Left ventricle myocardium inferior (tissue), 1 donor: ENCODE measurements around the gene GABBR2. TPM values are rescaled to one million over a fixed set of nuclear protein-coding genes. Genes with fewer than 3 reads are reported as not detected.

Experiments used
- DNase-seq: peaks from one replicate; pipeline ENCODE4 v3.0.0-alpha.2; 2020
- H3K27ac ChIP-seq: fragments of 200-600 bp; replicated peaks from 2 replicates; pipeline ENCODE4 v1.8.0; 2021
- H3K27me3 ChIP-seq: fragments of 200-600 bp; 2 replicates; pipeline ENCODE4 v1.8.0; 2021; ENCODE audit warnings: low read depth
- H3K36me3 ChIP-seq: fragments of 200-600 bp; 2 replicates; pipeline ENCODE4 v1.8.0; 2021
- H3K4me1 ChIP-seq: fragments of 200-600 bp; 2 replicates; pipeline ENCODE4 v1.8.0; 2021
- H3K4me3 ChIP-seq: fragments of 200-600 bp; 2 replicates; pipeline ENCODE4 v1.8.0; 2021; ENCODE audit warnings: mild to moderate bottlenecking, moderate library complexity
- H3K9me3 ChIP-seq: fragments of 200-600 bp; replicated peaks from 2 replicates; pipeline ENCODE4 v1.8.0; 2021
- CTCF ChIP-seq: fragments of 200-600 bp; IDR thresholded peaks from 2 replicates; pipeline ENCODE4 v1.8.0; 2021; ENCODE audit warnings: antibody characterized with exemption, mild to moderate bottlenecking, borderline replicate concordance
- intact Hi-C: fragments of 100-400 bp; cut with micrococcal nuclease; formaldehyde crosslinking; loops from one replicate; pipeline ENCODE4 v1.11.0; 2022
- total RNA-seq: library from RNA; stranded (reverse); fragmentation: NEBNext Ultra II Directional; extraction: Animal tissue kit (Norgen Biotek cat#: 25700); gene quantifications from one replicate; pipeline ENCODE4 v1.2.1, GENCODE V29; 2021
- donor health status: DM: no; HTN: yes; CAD: no; lungs with severe emphysema.

Gene GABBR2
- total RNA-seq, 1 donor from 2014 or later = 1.1 TPM

GRCh38 chr9:98538626-98539031 is 170.1 kb downstream of the GABBR2 start:
- no peak for TF ChIP-seq CTCF
- H3K27me3 ChIP-seq = peaks cover 23% of the 10 kb centered on the region
- H3K4me3 ChIP-seq = no peak overlapping the region
- intact Hi-C loops = no loop called here
- no peaks in the 10 kb centered on the region for H3K9me3 ChIP-seq
- H3K36me3 ChIP-seq = no peaks in the 10 kb centered on the region
- no peak overlapping the region for H3K27ac ChIP-seq
- DNase-seq = no peak
- H3K4me1 ChIP-seq = no peaks in the 10 kb centered on the region

GRCh38 chr9:98538203-98538602 is 170.5 kb downstream of the GABBR2 start:
- intact Hi-C loops = no loop called here
- Histone ChIP-seq H3K27me3 (peaks cover 23% of the 10 kb centered on the region), H3K36me3 (no peaks in the 10 kb centered on the region), H3K27ac (no peak overlapping the region), H3K9me3 (no peaks in the 10 kb centered on the region), H3K4me1 (no peaks in the 10 kb centered on the region), H3K4me3 (no peak overlapping the region)
- TF ChIP-seq CTCF = no peak
- DNase-seq = no peak

GRCh38 chr9:98536542-98537173 is 172.1 kb downstream of the GABBR2 start:
- no peak overlapping the region for H3K27ac ChIP-seq
- H3K4me1 ChIP-seq = no peaks in the 10 kb centered on the region
- TF ChIP-seq CTCF = no peak
- no peak overlapping the region for H3K4me3 ChIP-seq
- peaks cover 23% of the 10 kb centered on the region for H3K27me3 ChIP-seq
- intact Hi-C loops = no loop called here
- no peaks in the 10 kb centered on the region for H3K36me3 ChIP-seq
- no peak for DNase-seq
- no peaks in the 10 kb centered on the region for H3K9me3 ChIP-seq

- intact Hi-C loops = no loop called here
- no peak for DNase-seq
- no peak for TF ChIP-seq CTCF
- Histone ChIP-seq H3K4me3 (no peak overlapping the region), H3K27me3 (peaks cover 14% of the 10 kb centered on the region), H3K36me3 (no peaks in the 10 kb centered on the region), H3K9me3 (no peaks in the 10 kb centered on the region), H3K27ac (no peak overlapping the region), H3K4me1 (no peaks in the 10 kb centered on the region)
Observed at GRCh38 chr9:98533866-98534265, 174.9 kb downstream of the GABBR2 start.

- Histone ChIP-seq H3K36me3 (no peaks in the 10 kb centered on the region), H3K27me3 (peaks cover 11% of the 10 kb centered on the region), H3K4me1 (no peaks in the 10 kb centered on the region), H3K4me3 (no peak overlapping the region), H3K9me3 (no peaks in the 10 kb centered on the region), H3K27ac (no peak overlapping the region)
- no peak for DNase-seq
- intact Hi-C loops = no loop called here
- TF ChIP-seq CTCF = no peak
Observed at GRCh38 chr9:98533132-98533531, 175.6 kb downstream of the GABBR2 start.

GRCh38 chr9:98532574-98532973 is 176.2 kb downstream of the GABBR2 start:
- Histone ChIP-seq H3K4me3 (no peak overlapping the region), H3K9me3 (no peaks in the 10 kb centered on the region), H3K36me3 (no peaks in the 10 kb centered on the region), H3K27ac (no peak overlapping the region), H3K4me1 (no peaks in the 10 kb centered on the region), H3K27me3 (peaks cover 15% of the 10 kb centered on the region)
- no peak for TF ChIP-seq CTCF
- intact Hi-C loops = no loop called here
- DNase-seq = no peak
